Left ventricle myocardium inferior (tissue), 1 donor: ENCODE data around the gene RPP25L. TPM values are rescaled to one million over a fixed set of nuclear protein-coding genes. Genes with fewer than 3 reads are reported as not detected.

Experiments
- DNase-seq: peaks from one replicate; pipeline ENCODE4 v3.0.0-alpha.2; 2020
- H3K27ac ChIP-seq: fragments of 200-600 bp; replicated peaks from 2 replicates; pipeline ENCODE4 v1.8.0; 2021
- H3K27me3 ChIP-seq: fragments of 200-600 bp; 2 replicates; pipeline ENCODE4 v1.8.0; 2021; ENCODE audit warnings: low read depth
- H3K36me3 ChIP-seq: fragments of 200-600 bp; 2 replicates; pipeline ENCODE4 v1.8.0; 2021
- H3K4me1 ChIP-seq: fragments of 200-600 bp; 2 replicates; pipeline ENCODE4 v1.8.0; 2021
- H3K4me3 ChIP-seq: fragments of 200-600 bp; 2 replicates; pipeline ENCODE4 v1.8.0; 2021; ENCODE audit warnings: mild to moderate bottlenecking, moderate library complexity
- H3K9me3 ChIP-seq: fragments of 200-600 bp; replicated peaks from 2 replicates; pipeline ENCODE4 v1.8.0; 2021
- intact Hi-C: fragments of 100-400 bp; cut with micrococcal nuclease; formaldehyde crosslinking; loops from one replicate; pipeline ENCODE4 v1.11.0; 2022
- total RNA-seq: library from RNA; stranded (reverse); fragmentation: NEBNext Ultra II Directional; extraction: Animal tissue kit (Norgen Biotek cat#: 25700); gene quantifications from one replicate; pipeline ENCODE4 v1.2.1, GENCODE V29; 2021
- TF ChIP-seq, protein P1 (sequence below): fragments of 200-600 bp; IDR thresholded peaks from 2 replicates; pipeline ENCODE4 v1.8.0; 2021; ENCODE audit warnings: antibody characterized with exemption, mild to moderate bottlenecking, borderline replicate concordance
- donor health status: DM: no; HTN: yes; CAD: no; lungs with severe emphysema.

RPP25L gene
- total RNA-seq, 1 donor from 2014 or later: 42.8 TPM

GRCh38 chr9:34635556-34635955 is 23.7 kb upstream of the RPP25L start:
- H3K27ac ChIP-seq: no peak overlapping the region
- H3K4me3 ChIP-seq: no peak overlapping the region
- intact Hi-C loops: no loop called here
- peaks cover 10% of the 10 kb centered on the region for H3K36me3 ChIP-seq
- TF ChIP-seq, protein P1, sequence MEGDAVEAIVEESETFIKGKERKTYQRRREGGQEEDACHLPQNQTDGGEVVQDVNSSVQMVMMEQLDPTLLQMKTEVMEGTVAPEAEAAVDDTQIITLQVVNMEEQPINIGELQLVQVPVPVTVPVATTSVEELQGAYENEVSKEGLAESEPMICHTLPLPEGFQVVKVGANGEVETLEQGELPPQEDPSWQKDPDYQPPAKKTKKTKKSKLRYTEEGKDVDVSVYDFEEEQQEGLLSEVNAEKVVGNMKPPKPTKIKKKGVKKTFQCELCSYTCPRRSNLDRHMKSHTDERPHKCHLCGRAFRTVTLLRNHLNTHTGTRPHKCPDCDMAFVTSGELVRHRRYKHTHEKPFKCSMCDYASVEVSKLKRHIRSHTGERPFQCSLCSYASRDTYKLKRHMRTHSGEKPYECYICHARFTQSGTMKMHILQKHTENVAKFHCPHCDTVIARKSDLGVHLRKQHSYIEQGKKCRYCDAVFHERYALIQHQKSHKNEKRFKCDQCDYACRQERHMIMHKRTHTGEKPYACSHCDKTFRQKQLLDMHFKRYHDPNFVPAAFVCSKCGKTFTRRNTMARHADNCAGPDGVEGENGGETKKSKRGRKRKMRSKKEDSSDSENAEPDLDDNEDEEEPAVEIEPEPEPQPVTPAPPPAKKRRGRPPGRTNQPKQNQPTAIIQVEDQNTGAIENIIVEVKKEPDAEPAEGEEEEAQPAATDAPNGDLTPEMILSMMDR: no peak
- no peaks in the 10 kb centered on the region for H3K27me3 ChIP-seq
- H3K4me1 ChIP-seq: peaks cover 37% of the 10 kb centered on the region
- DNase-seq: no peak
- H3K9me3 ChIP-seq: no peaks in the 10 kb centered on the region

DNA sequence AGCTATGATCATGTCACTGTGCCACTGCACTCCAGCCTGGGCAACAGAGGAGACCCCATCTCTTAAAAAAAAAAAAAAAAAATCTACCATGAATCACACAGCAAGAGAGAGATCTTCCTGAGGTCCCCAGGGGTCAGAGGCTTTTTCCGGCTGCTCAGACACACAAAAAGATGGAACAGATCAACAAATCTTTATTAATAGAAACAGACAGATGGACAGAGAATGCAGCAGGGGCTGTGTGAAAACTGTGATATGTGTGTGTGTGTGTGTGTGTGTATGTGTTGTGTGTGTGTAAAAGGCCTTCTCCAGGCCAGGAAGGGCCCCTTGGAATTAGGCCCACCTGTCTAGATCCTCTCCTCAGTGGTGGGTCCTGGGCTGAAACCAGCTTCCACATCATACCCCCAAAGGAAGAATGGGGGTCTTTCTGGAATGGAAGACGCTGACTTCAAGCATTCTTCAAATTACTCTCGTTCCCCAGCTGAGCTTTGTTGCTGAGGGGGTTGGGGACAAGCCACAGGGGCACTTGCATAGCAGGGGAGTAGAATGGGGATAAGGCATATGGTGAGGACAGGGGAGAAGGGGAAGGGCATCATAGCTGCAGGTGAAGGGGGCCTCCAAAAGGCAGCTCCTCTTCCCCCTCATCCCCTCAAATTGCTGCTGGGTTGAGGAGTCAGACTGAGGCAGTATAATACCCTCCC is 22.8 kb upstream of the RPP25L start:
- DNase-seq: no peak
- H3K4me3 ChIP-seq: no peak overlapping the region
- H3K9me3 ChIP-seq: no peaks in the 10 kb centered on the region
- H3K36me3 ChIP-seq: peaks cover 10% of the 10 kb centered on the region
- H3K27me3 ChIP-seq: peaks cover 7% of the 10 kb centered on the region
- H3K27ac ChIP-seq: no peak overlapping the region
- TF ChIP-seq, protein P1: no peak
- peaks cover 37% of the 10 kb centered on the region for H3K4me1 ChIP-seq
- intact Hi-C loops: no loop called here

- TF ChIP-seq, protein P1: peak; percentile 90
- Histone ChIP-seq H3K27me3 (peaks cover 14% of the 10 kb centered on the region), H3K4me3 (no peak overlapping the region), H3K36me3 (peaks cover 10% of the 10 kb centered on the region), H3K4me1 (peaks cover 41% of the 10 kb centered on the region), H3K9me3 (no peaks in the 10 kb centered on the region), H3K27ac (no peak overlapping the region)
- DNase-seq: peak; percentile 53
- intact Hi-C loops: no loop called here
Measured at GRCh38 chr9:34633851-34634550, 22.1 kb upstream of the RPP25L start.

DNA sequence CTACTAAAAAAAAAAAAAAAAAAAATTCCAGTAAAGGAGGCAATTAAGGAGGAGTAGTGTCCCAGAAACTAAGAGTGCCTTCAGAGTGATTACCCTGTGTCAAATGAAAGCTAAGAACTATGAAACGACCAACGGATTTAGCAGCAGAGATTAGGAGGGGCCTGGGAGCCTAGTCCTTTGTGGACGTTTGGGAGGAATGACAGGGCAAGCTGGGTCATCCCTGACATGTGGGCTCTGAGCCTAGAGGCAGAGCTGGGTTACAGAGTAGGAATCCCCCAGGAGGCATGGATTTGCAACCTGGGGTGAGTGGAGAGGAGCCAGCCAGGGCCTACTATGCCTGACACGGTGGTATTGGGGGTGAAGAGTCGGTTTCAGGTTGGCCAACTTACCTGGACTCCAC is 21.3 kb upstream of the RPP25L start:
- peaks cover 22% of the 10 kb centered on the region for H3K27me3 ChIP-seq
- no peak overlapping the region for H3K4me3 ChIP-seq
- H3K36me3 ChIP-seq: peaks cover 10% of the 10 kb centered on the region
- H3K4me1 ChIP-seq: peaks cover 43% of the 10 kb centered on the region
- intact Hi-C loops: no loop called here
- TF ChIP-seq, protein P1: no peak
- no peak overlapping the region for H3K27ac ChIP-seq
- no peaks in the 10 kb centered on the region for H3K9me3 ChIP-seq
- no peak for DNase-seq

GRCh38 chr9:34630402-34631154 is 18.7 kb upstream of the RPP25L start:
- no peak for DNase-seq
- Histone ChIP-seq H3K27me3 (peaks cover 48% of the 10 kb centered on the region), H3K9me3 (no peaks in the 10 kb centered on the region), H3K27ac (no peak overlapping the region), H3K4me3 (no peak overlapping the region), H3K4me1 (peaks cover 21% of the 10 kb centered on the region), H3K36me3 (peaks cover 9% of the 10 kb centered on the region)
- TF ChIP-seq, protein P1: no peak
- intact Hi-C loops: no loop called here
